ENCODE measurements around the gene FLOT1. TPM values are rescaled to one million over a fixed set of nuclear protein-coding genes. Genes with fewer than 3 reads are reported as not detected.

FLOT1 gene
- total and polyA plus RNA-seq, 2 of the 13 experiments (the other 11 are each of a cell fraction or from before 2014, with no cell fraction given), result 82.3 to 130 TPM

GRCh38 chr6:30719791-30720737 is 22.4 kb downstream of the FLOT1 start, which contains the start of gene TUBB (continued):
- TF ChIP-seq ZNF264 (CRISPR knock-in tag; IDR thresholded peaks at IDR 0.05), result no peak
- TF ChIP-seq ZNF850 (CRISPR knock-in tag; conservative IDR thresholded peaks at IDR 0.05), result no peak
- peak; percentile 79 for TF ChIP-seq THAP9 (CRISPR knock-in tag; IDR thresholded peaks at IDR 0.05; ENCODE audit: borderline replicate concordance)
- TF ChIP-seq, protein P1, sequence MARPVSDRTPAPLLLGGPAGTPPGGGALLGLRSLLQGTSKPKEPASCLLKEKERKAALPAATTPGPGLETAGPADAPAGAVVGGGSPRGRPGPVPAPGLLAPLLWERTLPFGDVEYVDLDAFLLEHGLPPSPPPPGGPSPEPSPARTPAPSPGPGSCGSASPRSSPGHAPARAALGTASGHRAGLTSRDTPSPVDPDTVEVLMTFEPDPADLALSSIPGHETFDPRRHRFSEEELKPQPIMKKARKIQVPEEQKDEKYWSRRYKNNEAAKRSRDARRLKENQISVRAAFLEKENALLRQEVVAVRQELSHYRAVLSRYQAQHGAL (CRISPR knock-in tag; IDR thresholded peaks at IDR 0.05; ENCODE audit: not compliant biosample characterization), result peak; percentile 92
- TF ChIP-seq, protein P2, sequence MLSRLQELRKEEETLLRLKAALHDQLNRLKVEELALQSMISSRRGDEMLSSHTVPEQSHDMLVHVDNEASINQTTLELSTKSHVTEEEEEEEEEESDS (CRISPR knock-in tag; IDR thresholded peaks at IDR 0.05; ENCODE audit: borderline replicate concordance), result no peak
- TF ChIP-seq ZFP37 (CRISPR knock-in tag; IDR thresholded peaks at IDR 0.05; ENCODE audit: borderline replicate concordance), result no peak
- peak; percentile 85 for TF ChIP-seq MYC (CRISPR knock-in tag; IDR thresholded peaks at IDR 0.05; ENCODE audit: borderline replicate concordance)
- TF ChIP-seq KLF12 (CRISPR knock-in tag; IDR thresholded peaks at IDR 0.05; ENCODE audit: borderline replicate concordance), result peak; percentile 91; the same call in 1 of the 2 replicates
- no peak for TF ChIP-seq CC2D1A (CRISPR knock-in tag; IDR thresholded peaks at IDR 0.05)
- peak; percentile 41; the same call in 1 of the 2 replicates for TF ChIP-seq SRY (CRISPR knock-in tag; IDR thresholded peaks at IDR 0.05)
- peak in 1 of 2 experiments; percentile 53; a peak in 2 of 4 replicates for TF ChIP-seq KLF16 (CRISPR knock-in tag; IDR thresholded peaks at IDR 0.05)
- TF ChIP-seq ZNF691 (CRISPR knock-in tag; IDR thresholded peaks at IDR 0.05; ENCODE audit: borderline replicate concordance, low read depth), result no peak
- TF ChIP-seq POLR2G (IDR thresholded peaks at IDR 0.05; ENCODE audit: low read depth, low read length), result peak; percentile 93
- TF ChIP-seq ZNF335 (CRISPR knock-in tag; IDR thresholded peaks at IDR 0.05), result 0 out of 2 replicates have a peak, but pooled peaks have one; percentile 12
- TF ChIP-seq ZNF605 (CRISPR knock-in tag; IDR thresholded peaks at IDR 0.05), result peak; percentile 75
- TF ChIP-seq ASH2L (IDR thresholded peaks at IDR 0.05; ENCODE audit: insufficient read length, low read depth, low read length), result peak; percentile 75
- peak; percentile 73; the same call in 1 of the 2 replicates for TF ChIP-seq TARDBP (CRISPR knock-in tag; IDR thresholded peaks at IDR 0.05)
- TF ChIP-seq TCF7 (IDR thresholded peaks at IDR 0.05; ENCODE audit: low read depth), result no peak
- TF ChIP-seq MEIS1 (CRISPR knock-in tag; IDR thresholded peaks at IDR 0.05; ENCODE audit: borderline replicate concordance), result no peak; the same call in 1 of the 2 replicates
- TF ChIP-seq GATAD2A (CRISPR knock-in tag; IDR thresholded peaks at IDR 0.05), result peak; percentile 33
- peak; percentile 97 for TF ChIP-seq TFDP2 (CRISPR knock-in tag; IDR thresholded peaks at IDR 0.05)
- peak; percentile 17; the same call in 1 of the 2 replicates for TF ChIP-seq BORCS8-MEF2B (CRISPR knock-in tag; IDR thresholded peaks at IDR 0.05)
- TF ChIP-seq ZNF256 (CRISPR knock-in tag; conservative IDR thresholded peaks at IDR 0.05), result 0 out of 2 replicates have a peak, but pooled peaks have one; percentile 64
- no peak for TF ChIP-seq RELA (CRISPR knock-in tag; IDR thresholded peaks at IDR 0.05)
